T-helper 17 cell (primary cell): ENCODE data around the gene OR52K1. TPM values are rescaled to one million over a fixed set of nuclear protein-coding genes. Genes with fewer than 3 reads are reported as not detected.

Experiments used
- ATAC-seq: fragments of 150-1000 bp; cut with Tn5 transposase; 2 replicates; pipeline ENCODE4 v1.10.0; 2021; ENCODE audit warnings: mild to moderate bottlenecking, moderate library complexity
- DNase-seq, 3 donors: peaks; one replicate each; pipeline versions ENCODE4 v3.0.0 to v3.0.0-alpha.2; 2020 to 2021
- H3K9me3 ChIP-seq: one replicate; pipeline ENCODE4 v1.7.0; 2013; ENCODE audit warnings: low read length, mild to moderate bottlenecking; ENCODE audit not compliant: control insufficient read depth, poor library complexity, severe bottlenecking
- H3K27ac Mint-ChIP-seq: one replicate; pipeline ENCODE4 v1.8.0; 2022; ENCODE audit warnings: mild to moderate bottlenecking, moderate library complexity, mixed read lengths
- H3K27me3 Mint-ChIP-seq: one replicate; pipeline ENCODE4 v1.8.0; 2022; ENCODE audit warnings: mixed read lengths
- H3K36me3 Mint-ChIP-seq: one replicate; pipeline ENCODE4 v1.8.0; 2022; ENCODE audit warnings: low read depth, mixed read lengths
- H3K4me1 Mint-ChIP-seq: one replicate; pipeline ENCODE4 v1.8.0; 2022; ENCODE audit warnings: mild to moderate bottlenecking, mixed read lengths
- H3K4me3 Mint-ChIP-seq: one replicate; pipeline ENCODE4 v1.8.0; 2022; ENCODE audit warnings: mild to moderate bottlenecking, moderate library complexity, mixed read lengths
- total RNA-seq, 4 donors: library from RNA in 2 of 4; stranded (reverse) in 2 of 4; gene quantifications; one replicate each; pipeline ENCODE4 v1.2.3 and lab custom pipeline; 2022 to 2026

Gene OR52K1
- not detected for total RNA-seq
- total RNA-seq (lab: John Stamatoyannopoulos, UW): 0 to 0.12 reads per million in 2 donors

DNA sequence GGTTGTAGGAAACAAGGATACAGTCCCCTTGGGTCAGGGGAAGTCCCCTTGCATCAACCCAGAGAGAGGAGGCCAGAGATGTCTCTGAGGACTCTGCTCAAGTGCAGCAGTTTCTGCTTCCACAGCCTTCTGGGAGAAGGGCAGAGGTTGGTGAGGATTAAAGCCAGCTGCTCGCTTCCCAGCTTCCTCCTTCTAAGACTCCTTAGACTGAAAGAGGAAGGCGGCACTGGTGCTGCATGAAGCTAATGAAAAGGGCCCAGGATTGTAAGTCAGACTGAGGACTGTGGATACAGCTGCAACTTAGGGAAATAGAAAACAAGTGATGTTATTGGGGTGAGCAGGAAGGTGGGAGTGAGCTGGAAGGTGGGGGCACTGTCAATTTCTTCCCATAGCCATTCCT lies at the start of gene OR52K1:
OR52K1 (plus strand) TSS at position 202 of the 400 bp plus-strand sequence. CDS start 6,255 bp downstream, outside the sequence.
- no peaks in the 10 kb centered on the region for H3K36me3 Mint-ChIP-seq
- peaks cover 12% of the 10 kb centered on the region for H3K27me3 Mint-ChIP-seq
- ATAC-seq: no peak
- no peak within 1 kb of the TSS for H3K4me3 Mint-ChIP-seq
- no peak within 1 kb of the TSS for H3K27ac Mint-ChIP-seq
- no peaks in the 10 kb centered on the region for H3K4me1 Mint-ChIP-seq
- no peak for DNase-seq
- H3K9me3 ChIP-seq: no peaks in the 10 kb centered on the region

DNA sequence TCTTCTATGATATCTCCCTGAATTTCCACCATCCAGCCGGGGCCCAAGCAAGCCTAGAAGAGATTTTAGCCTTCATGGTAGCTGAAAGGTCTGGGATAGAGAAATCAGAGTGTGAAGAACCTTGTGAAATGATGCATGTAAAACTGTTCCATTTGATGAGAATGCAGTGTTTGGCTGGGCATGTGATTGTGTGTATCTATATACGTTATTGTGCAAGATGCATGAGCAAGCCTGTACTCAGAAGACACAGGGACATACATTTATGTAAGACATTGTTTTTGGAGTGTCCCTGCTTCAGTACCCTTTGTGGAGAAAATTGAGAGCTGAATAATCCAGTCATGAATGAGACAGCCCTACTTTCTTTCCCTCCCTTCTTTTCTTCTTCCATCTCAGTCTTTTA lies 48.6 kb upstream of the OR52K1 start:
- H3K36me3 Mint-ChIP-seq: no peaks in the 10 kb centered on the region
- no peak for ATAC-seq
- no peaks in the 10 kb centered on the region for H3K9me3 ChIP-seq
- no peak for DNase-seq
- H3K4me3 Mint-ChIP-seq: no peak overlapping the region
- H3K4me1 Mint-ChIP-seq: no peaks in the 10 kb centered on the region
- H3K27ac Mint-ChIP-seq: no peak overlapping the region
- H3K27me3 Mint-ChIP-seq: peaks cover 41% of the 10 kb centered on the region

DNA sequence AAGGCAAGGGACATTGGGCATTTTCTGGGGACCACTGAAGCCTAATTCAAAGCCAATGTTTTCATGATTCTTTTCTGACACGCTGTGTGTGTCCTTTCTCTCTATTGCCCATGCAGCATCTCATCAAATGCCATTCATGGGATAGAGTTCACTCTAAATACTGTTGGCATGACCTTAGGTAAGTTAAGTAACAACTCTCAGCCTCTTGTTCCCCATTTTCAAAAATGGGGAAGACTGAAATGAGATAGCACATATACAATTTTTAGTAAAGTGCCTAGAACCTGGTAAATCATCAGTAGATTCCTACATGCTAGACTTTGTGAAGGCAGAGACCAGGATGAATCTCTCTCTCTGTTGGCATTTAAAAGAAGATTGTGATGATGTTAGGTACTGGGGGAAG lies 46.0 kb upstream of the OR52K1 start:
- no peak overlapping the region for H3K27ac Mint-ChIP-seq
- H3K36me3 Mint-ChIP-seq: no peaks in the 10 kb centered on the region
- ATAC-seq (no peak), DNase-seq (no peak)
- no peaks in the 10 kb centered on the region for H3K9me3 ChIP-seq
- H3K27me3 Mint-ChIP-seq: peaks cover 31% of the 10 kb centered on the region
- no peaks in the 10 kb centered on the region for H3K4me1 Mint-ChIP-seq
- no peak overlapping the region for H3K4me3 Mint-ChIP-seq

DNA sequence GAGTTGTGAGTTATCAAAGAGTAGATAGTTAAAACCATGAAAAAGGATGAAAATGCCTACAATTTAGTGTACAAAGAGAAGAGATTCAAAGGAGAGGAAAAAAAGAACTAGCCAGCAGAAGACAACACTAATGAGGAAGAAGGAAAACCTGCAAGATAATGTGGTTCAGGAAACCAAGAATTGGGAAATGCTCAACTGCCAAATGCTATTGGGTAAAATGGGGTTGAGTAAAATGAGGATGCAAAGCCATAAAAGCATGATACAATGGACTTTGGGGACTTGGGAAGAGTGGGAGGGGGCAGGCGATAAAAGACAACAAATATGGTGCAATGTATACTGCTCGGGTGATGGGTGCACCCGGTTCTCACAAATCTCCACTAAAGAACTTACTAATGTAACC lies 40.9 kb upstream of the OR52K1 start:
- H3K27ac Mint-ChIP-seq: no peak overlapping the region
- no peak for ATAC-seq
- DNase-seq: no peak
- H3K27me3 Mint-ChIP-seq: peaks cover 6% of the 10 kb centered on the region
- no peaks in the 10 kb centered on the region for H3K4me1 Mint-ChIP-seq
- no peaks in the 10 kb centered on the region for H3K9me3 ChIP-seq
- H3K36me3 Mint-ChIP-seq: no peaks in the 10 kb centered on the region
- H3K4me3 Mint-ChIP-seq: no peak overlapping the region

DNA sequence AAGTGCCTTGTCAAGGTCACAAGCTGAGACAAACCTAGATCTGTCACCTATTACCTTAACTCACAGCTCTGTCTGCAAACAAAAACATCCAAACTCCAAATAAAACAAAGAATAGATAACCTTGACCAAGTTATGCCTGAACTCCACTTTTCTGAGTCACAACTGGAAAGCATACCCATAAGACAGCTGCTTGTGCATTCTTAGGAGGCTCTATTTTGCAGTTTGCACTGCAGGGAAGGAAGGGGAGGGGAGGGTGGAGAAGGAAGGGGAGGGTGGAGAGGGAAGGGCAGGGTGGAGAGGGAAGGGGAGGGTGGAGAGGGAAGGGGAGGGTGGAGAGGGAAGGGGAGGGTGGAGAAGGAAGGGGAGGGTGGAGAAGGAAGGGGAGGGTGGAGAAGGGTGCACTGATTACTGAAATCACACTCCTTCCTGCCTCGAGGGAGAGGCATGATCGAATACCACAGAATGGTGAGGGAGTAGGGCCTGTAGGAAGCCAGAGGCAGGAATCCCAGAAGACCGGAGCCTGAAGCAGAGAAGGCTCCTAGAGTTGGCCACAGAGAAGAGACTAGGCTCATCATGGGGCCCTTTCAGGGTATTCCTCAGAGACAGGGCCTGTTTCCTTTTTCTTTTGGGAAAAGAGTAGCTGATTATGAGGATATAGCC lies 39.1 kb upstream of the OR52K1 start:
- Mint-ChIP-seq H3K4me1 (no peaks in the 10 kb centered on the region), H3K4me3 (no peak overlapping the region), H3K27me3 (no peaks in the 10 kb centered on the region), H3K27ac (no peak overlapping the region), H3K36me3 (no peaks in the 10 kb centered on the region)
- DNase-seq (no peak), ATAC-seq (no peak)
- no peaks in the 10 kb centered on the region for H3K9me3 ChIP-seq

DNA sequence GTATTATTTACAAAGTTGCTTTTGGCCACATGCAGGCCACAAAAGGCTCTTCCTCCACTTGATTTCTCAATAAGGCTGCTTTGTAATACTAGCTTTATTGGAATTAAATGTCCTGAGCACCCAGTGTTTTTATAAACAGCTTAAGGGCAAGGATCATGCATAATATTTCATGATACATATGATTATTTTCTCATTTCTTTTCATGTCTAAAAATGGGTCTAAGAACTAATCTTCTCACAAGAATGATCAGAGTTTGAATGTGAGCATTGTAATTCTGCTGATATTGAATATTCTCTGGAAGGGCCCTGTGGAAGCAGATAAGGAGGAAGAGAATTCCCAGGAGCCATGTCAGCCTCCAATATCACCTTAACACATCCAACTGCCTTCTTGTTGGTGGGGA lies 33.5 kb upstream of the OR52K1 start, which contains the start of gene OR52K2:
OR52K2 (plus strand) TSS at position 301 of the 400 bp plus-strand sequence; CDS start at position 346, 45 bp downstream.
- H3K4me1 Mint-ChIP-seq: no peaks in the 10 kb centered on the region
- H3K36me3 Mint-ChIP-seq: no peaks in the 10 kb centered on the region
- no peak within 1 kb of the TSS for H3K27ac Mint-ChIP-seq
- no peak for ATAC-seq
- no peak within 1 kb of the TSS for H3K4me3 Mint-ChIP-seq
- DNase-seq: no peak
- no peaks in the 10 kb centered on the region for H3K9me3 ChIP-seq
- H3K27me3 Mint-ChIP-seq: no peaks in the 10 kb centered on the region

DNA sequence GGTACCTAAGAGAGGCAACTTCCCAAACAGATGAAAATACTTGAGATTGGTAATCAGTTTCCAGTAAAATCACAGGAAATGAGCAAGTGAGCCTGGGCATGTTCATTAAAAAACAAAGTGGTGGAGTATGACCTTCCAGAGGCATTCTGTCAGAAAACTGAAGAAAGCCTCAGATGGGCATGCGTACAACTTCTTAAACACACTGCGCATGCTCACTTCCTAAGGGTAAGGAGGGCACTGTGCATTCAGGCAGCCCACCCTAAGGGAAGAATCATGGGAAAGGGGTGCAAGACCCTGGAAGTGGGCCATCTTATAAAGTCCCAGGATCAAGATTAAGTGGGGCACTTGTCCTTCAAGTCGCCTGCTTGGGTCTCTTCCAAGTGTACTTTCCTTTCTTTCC lies 29.3 kb upstream of the OR52K1 start:
- H3K4me1 Mint-ChIP-seq: no peaks in the 10 kb centered on the region
- no peak overlapping the region for H3K27ac Mint-ChIP-seq
- H3K4me3 Mint-ChIP-seq: no peak overlapping the region
- DNase-seq (no peak), ATAC-seq (no peak)
- H3K9me3 ChIP-seq: no peaks in the 10 kb centered on the region
- no peaks in the 10 kb centered on the region for H3K27me3 Mint-ChIP-seq
- no peaks in the 10 kb centered on the region for H3K36me3 Mint-ChIP-seq

DNA sequence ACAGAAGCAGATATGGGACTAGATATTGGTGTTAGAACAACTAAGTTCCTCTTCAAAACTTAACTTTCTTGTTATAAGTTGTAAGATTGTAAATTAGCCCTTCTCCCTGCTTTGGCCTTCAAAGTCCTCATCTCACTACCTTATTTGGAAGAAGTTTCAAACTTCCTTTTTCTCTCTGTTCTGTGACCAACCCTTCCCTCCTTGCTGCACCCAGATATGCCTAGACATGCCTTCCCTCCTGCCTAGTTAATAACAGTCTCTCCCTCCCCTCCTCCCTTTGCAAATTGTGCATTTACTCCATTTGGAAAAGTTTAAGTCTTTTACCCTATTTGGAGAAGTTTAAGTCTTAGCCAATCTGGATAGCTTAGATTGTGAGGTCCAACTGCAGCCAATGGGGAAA lies 28.4 kb upstream of the OR52K1 start:
- no peaks in the 10 kb centered on the region for H3K9me3 ChIP-seq
- no peak overlapping the region for H3K4me3 Mint-ChIP-seq
- no peaks in the 10 kb centered on the region for H3K36me3 Mint-ChIP-seq
- ATAC-seq (no peak), DNase-seq (no peak)
- peaks cover 2% of the 10 kb centered on the region for H3K4me1 Mint-ChIP-seq
- H3K27ac Mint-ChIP-seq: no peak overlapping the region
- H3K27me3 Mint-ChIP-seq: no peaks in the 10 kb centered on the region

DNA sequence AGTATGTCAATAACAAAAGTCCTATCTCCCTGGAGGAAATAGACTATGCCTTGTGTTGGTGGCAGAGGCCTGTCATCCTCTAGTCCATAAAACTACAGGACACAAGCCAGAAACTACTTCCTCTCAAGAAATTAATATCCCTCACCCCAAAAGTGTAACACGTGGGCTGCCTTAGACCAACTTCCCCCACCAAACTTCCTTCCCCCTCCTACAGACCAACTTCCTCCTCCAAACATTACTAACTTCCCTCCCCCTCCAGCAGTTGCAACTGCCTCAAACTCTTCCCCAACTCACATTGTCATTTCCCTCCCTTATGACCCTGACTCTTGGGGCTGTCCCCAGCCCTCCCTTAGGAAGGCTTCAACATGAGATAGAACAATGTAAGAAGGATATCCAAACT lies 27.0 kb upstream of the OR52K1 start:
- Mint-ChIP-seq H3K4me3 (no peak overlapping the region), H3K27me3 (no peaks in the 10 kb centered on the region), H3K27ac (no peak overlapping the region), H3K4me1 (peaks cover 4% of the 10 kb centered on the region), H3K36me3 (no peaks in the 10 kb centered on the region)
- ATAC-seq (peak; percentile 47), DNase-seq (no peak)
- no peaks in the 10 kb centered on the region for H3K9me3 ChIP-seq

DNA sequence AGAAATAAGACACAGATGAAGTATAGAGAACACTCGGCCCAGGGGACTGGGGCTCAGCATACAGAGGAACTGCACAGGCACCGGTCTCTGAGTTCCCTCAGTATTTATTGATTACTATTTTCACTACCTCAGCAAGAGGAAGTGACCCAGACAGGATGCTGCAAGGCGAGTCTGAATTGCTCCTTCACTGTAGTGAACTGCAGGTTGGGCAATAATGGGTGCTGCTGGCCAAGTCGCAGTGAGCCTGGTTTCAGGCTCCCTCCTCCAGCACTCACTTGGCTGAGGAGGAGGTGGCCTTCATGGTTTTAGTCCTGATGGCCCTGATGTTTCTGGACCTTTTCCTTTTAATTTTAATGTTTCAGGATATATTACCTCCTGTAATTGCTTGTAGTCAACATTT lies 22.9 kb upstream of the OR52K1 start:
- Mint-ChIP-seq H3K27me3 (no peaks in the 10 kb centered on the region), H3K36me3 (peaks cover 2% of the 10 kb centered on the region), H3K27ac (no peak overlapping the region), H3K4me1 (peaks cover 4% of the 10 kb centered on the region), H3K4me3 (no peak overlapping the region)
- H3K9me3 ChIP-seq: no peaks in the 10 kb centered on the region
- DNase-seq (no peak), ATAC-seq (peak; percentile 21)

DNA sequence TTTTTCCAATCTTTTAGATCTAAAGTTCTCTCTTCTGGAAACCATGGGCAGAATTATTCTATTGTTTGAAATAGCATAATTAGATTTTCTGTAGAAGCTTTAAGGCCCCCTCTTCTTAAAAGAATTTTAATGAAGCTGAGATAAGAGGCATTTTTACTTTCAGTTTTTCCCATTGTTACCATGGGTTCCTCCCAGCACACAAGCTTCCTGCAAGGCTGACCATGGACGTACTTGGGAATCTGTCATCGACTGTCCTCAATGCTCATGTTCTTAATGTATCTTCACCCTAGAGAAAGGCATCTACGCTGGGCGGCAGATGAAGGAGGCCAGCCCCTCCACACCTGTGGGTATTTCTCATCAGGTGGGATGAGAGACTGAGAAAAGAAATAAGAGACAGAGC lies 22.3 kb upstream of the OR52K1 start:
- Mint-ChIP-seq H3K4me1 (peaks cover 4% of the 10 kb centered on the region), H3K36me3 (peaks cover 2% of the 10 kb centered on the region), H3K27ac (no peak overlapping the region), H3K4me3 (no peak overlapping the region), H3K27me3 (no peaks in the 10 kb centered on the region)
- H3K9me3 ChIP-seq: no peaks in the 10 kb centered on the region
- ATAC-seq: no peak
- no peak for DNase-seq

DNA sequence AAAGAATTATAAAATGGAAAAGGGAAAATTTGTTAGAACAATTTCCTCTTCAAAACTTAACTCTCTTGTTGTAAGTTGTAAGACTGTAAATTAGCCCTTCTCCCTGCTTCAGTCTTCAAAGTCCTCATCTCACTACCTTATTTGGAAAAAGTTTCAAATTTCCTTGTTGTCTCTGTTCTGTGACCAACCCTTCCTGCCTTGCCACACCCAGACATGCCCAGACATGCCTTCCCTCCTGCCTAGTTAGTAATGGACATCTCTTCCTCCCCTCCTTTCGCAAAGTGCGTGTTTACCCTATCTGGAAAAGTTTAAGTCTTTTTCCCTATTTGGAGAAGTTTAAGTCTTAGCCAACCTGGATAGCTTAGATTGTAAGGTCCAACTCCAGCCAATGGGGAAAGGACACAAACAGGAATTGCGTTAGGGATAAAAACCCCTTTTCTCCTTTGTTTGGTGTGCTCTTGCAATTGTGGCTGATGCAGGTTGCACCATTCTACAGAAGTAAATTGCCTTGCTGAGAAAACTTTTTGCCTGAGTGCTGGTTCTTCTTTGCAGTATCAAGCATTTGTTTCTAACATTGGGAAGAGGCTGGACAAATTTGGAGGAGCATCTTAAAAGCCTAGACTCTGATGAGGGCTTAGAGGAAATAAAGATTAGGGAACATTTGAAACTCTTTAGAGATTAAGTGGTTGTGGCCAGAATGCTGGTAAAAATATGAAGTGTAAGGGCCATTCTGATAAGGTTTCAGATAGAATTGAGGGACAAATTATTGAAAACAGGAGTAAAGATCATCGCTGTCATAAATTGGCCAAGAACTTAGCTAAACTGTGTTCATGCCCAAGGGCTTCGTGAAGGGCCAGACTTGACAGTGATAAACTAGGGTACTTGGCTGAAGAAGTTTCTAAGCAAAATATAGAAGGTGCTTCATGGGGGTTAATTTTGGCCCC lies 18.0 kb upstream of the OR52K1 start:
- DNase-seq: no peak
- H3K27ac Mint-ChIP-seq: no peak overlapping the region
- peaks cover 5% of the 10 kb centered on the region for H3K27me3 Mint-ChIP-seq
- peaks cover 2% of the 10 kb centered on the region for H3K36me3 Mint-ChIP-seq
- no peak overlapping the region for H3K4me3 Mint-ChIP-seq
- no peaks in the 10 kb centered on the region for H3K4me1 Mint-ChIP-seq
- ATAC-seq: no peak
- no peaks in the 10 kb centered on the region for H3K9me3 ChIP-seq

DNA sequence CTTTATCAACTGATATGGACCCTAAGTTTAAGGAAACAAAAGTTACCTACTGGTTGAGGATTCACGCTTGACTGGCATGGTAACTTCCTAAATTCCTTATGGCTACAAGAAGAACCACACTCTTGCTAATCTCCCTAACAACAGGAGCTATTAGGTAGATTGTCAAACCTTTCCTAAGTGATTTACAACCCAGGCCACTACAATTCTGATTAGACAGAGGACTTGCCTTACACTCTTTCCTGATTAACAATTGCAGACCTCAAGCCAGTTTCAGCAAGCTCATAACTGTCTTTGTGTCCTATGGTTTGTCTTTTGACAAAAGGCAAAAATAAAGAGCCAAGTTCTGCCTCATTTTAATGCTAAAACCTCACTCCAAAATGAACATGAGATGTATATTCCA lies 17.0 kb upstream of the OR52K1 start:
- no peak for ATAC-seq
- no peak for DNase-seq
- H3K9me3 ChIP-seq: no peaks in the 10 kb centered on the region
- Mint-ChIP-seq H3K36me3 (peaks cover 2% of the 10 kb centered on the region), H3K4me3 (no peak overlapping the region), H3K27me3 (peaks cover 12% of the 10 kb centered on the region), H3K27ac (no peak overlapping the region), H3K4me1 (no peaks in the 10 kb centered on the region)
